ENCODE data around the gene TESK2. TPM values are rescaled to one million over a fixed set of nuclear protein-coding genes. Genes with fewer than 3 reads are reported as not detected.
"Not testable (repeated sequence)": the region's sequence is repeated elsewhere in the genome, so short reads cannot be mapped to it uniquely, and the experiment has no call there.

TESK2 gene
- total RNA-seq, 1 experiment from 2014 or later: 6.2 TPM

GRCh38 chr1:45365051-45365450, 125.9 kb downstream of the TESK2 start:
- H3K4me1 ChIP-seq: peaks cover 10% of the 10 kb centered on the region; the same call in 1 of the 2 replicates
- H3K4me3 ChIP-seq: no peak overlapping the region
- no peaks in the 10 kb centered on the region; the same call in 1 of the 2 replicates for H3K27me3 ChIP-seq
- no peaks in the 10 kb centered on the region for H3K36me3 ChIP-seq
- no peak overlapping the region for H3K27ac ChIP-seq
- DNase-seq: no peak
- H3K9me3 ChIP-seq (replicated peaks): no peaks in the 10 kb centered on the region

DNA sequence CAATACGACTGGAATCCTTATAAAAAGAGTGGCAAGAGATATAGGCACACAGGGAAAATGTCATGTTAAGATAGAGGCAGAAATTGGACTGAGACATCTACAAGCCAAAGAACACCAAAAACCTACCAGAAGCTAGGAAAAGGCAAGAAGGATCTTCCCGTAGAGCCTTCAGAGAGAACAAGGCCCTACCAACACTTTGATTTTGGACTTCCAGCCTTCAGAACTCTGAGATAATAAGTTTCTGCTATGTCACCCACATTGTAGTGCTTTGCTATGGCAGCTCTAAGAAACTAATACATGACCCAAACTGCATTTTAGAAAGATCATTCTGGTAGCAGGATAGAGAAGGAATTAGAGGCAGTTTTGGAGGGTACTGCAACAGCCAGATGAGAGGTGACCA, 126.7 kb downstream of the TESK2 start:
- no peaks in the 10 kb centered on the region for H3K36me3 ChIP-seq
- no peaks in the 10 kb centered on the region for H3K9me3 ChIP-seq (replicated peaks)
- H3K4me3 ChIP-seq: no peak overlapping the region
- DNase-seq: no peak
- no peak overlapping the region for H3K27ac ChIP-seq
- no peaks in the 10 kb centered on the region; the same call in 1 of the 2 replicates for H3K27me3 ChIP-seq
- peaks cover 10% of the 10 kb centered on the region; the same call in 1 of the 2 replicates for H3K4me1 ChIP-seq

DNA sequence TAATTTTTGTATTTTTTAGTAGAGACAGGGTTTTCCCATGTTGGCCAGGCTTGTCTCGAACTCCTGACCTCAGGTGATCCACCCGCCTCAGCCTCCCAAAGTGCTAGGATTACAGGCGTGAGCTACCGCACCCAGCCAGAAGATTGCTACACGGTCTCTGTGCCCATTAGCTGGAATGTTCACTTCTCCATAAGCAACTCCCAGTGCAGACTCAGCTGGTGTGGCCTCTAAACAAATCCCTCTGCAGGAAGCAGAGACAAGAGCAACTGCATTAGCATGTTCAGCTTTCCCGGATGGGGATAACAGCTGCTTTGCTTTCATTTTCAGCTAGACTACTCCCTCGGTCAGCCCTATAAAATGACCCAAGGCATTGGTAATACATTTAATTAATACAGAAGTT, 130.0 kb downstream of the TESK2 start:
- H3K27ac ChIP-seq; H3K36me3 ChIP-seq; H3K9me3 ChIP-seq (replicated peaks); H3K27me3 ChIP-seq: not testable (repeated sequence)
- Histone ChIP-seq H3K4me3 (peak overlapping the region; percentile 27), H3K4me1 (peaks cover 14% of the 10 kb centered on the region; the same call in 1 of the 2 replicates)
- DNase-seq: peak; percentile 81 to 88

GRCh38 chr1:45359882-45360513, 131.0 kb downstream of the TESK2 start:
- Histone ChIP-seq H3K27me3 (no peaks in the 10 kb centered on the region; the same call in 1 of the 2 replicates), H3K9me3 (replicated peaks) (no peaks in the 10 kb centered on the region), H3K36me3 (no peaks in the 10 kb centered on the region), H3K4me1 (peaks cover 23% of the 10 kb centered on the region), H3K4me3 (no peak overlapping the region), H3K27ac (no peak overlapping the region)
- peak; percentile 49 to 69 for DNase-seq

- H3K36me3 ChIP-seq: no peaks in the 10 kb centered on the region
- H3K9me3 ChIP-seq (replicated peaks): no peaks in the 10 kb centered on the region
- peak in 1 of 2 experiments; percentile 45 for DNase-seq
- no peak overlapping the region for H3K4me3 ChIP-seq
- peaks cover 18% of the 10 kb centered on the region for H3K4me1 ChIP-seq
- no peaks in the 10 kb centered on the region for H3K27me3 ChIP-seq
- no peak overlapping the region for H3K27ac ChIP-seq
Measured at GRCh38 chr1:45356186-45356585, 134.8 kb downstream of the TESK2 start.

DNA sequence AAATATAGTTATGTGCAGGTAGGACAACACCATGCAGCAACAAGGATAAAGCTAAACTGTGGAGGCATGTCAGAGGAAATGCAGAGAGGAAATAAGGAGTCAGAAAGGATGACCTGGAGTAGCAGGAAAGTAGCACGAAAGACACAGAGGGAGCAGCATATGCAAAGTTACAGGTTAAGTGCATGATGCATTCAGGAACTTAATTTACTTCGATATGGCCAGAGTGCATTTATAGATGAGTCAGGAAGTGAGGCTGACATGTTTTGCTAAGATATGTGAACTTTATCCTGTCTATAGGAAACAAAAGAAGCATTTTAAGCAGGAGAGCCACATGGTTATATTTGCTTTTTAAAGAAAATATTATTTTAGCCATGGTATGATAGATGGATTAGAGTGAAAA, 135.3 kb downstream of the TESK2 start:
- H3K27ac ChIP-seq: no peak overlapping the region
- H3K4me3 ChIP-seq: no peak overlapping the region
- no peaks in the 10 kb centered on the region for H3K9me3 ChIP-seq (replicated peaks)
- no peaks in the 10 kb centered on the region for H3K27me3 ChIP-seq
- H3K4me1 ChIP-seq: peaks cover 16% of the 10 kb centered on the region
- no peaks in the 10 kb centered on the region for H3K36me3 ChIP-seq
- DNase-seq: no peak

GRCh38 chr1:45354838-45355237, 136.1 kb downstream of the TESK2 start:
- Histone ChIP-seq H3K36me3 (no peaks in the 10 kb centered on the region), H3K27me3 (no peaks in the 10 kb centered on the region), H3K4me1 (peaks cover 12% of the 10 kb centered on the region), H3K27ac (no peak overlapping the region), H3K4me3 (no peak overlapping the region), H3K9me3 (replicated peaks) (no peaks in the 10 kb centered on the region)
- no peak for DNase-seq

GRCh38 chr1:45353685-45354084, 137.3 kb downstream of the TESK2 start:
- H3K9me3 ChIP-seq (replicated peaks): no peaks in the 10 kb centered on the region
- H3K27me3 ChIP-seq: no peaks in the 10 kb centered on the region
- H3K36me3 ChIP-seq: no peaks in the 10 kb centered on the region
- H3K4me1 ChIP-seq: peaks cover 12% of the 10 kb centered on the region
- H3K4me3 ChIP-seq: no peak overlapping the region
- H3K27ac ChIP-seq: no peak overlapping the region
- DNase-seq: no peak

DNA sequence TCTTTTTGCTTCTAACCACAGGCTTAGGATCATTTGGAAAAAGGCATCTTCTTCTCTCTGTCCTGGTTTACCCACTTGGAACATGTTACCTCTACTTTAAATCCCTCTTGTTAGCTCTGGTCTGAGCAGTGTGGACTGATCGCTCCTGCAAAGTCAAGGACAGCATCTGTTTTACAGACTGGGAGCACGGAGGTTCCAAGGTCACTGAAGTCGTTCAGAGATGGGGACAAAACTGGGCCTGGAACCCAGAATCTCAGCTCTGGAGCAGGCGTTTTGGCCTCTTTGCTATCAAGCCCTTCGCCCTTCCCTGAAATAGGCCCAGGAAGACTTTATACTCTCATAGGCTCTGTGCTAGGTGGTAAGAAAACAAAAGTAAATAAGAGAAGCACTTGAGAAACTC, 139.5 kb downstream of the TESK2 start:
- no peaks in the 10 kb centered on the region for H3K27me3 ChIP-seq
- DNase-seq: no peak

DNA sequence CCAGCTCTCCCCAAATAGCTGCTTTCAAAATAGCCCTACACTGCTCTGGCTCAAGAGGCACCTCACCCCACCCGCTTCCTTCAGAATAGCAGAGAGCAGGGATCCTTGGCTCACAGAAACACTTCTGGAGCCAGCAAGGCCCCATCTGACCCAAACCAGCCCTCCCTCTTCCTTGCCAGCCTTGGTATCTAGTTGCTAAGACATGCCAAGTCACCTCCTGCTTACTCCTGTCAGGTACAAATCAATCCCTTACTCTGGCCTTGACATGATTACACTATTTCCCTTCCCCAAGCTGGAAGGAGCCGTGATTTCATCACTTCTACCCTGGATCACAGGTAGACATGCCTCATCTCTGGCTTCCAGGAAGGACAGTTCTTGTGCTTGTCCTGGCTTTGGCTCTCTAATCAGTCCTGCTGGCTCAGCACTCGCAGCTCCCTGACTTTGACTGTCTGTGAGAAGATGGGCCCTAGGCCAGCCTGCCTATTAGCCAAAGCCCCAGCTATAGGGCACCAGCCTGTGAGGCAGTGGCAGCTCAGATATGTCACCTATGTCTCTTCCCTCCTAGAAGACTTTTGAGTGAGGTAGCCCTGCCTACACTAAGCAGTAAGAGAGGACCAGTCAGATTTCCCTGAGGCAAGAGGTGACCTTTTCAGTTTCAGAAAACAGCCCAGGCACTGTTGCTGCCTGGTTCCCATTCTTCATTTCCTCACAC, 141.8 kb downstream of the TESK2 start:
- DNase-seq: no peak
- Histone ChIP-seq H3K27ac (no peak overlapping the region), H3K4me1 (no peaks in the 10 kb centered on the region), H3K36me3 (peaks cover 9% of the 10 kb centered on the region), H3K9me3 (replicated peaks) (no peaks in the 10 kb centered on the region), H3K27me3 (no peaks in the 10 kb centered on the region), H3K4me3 (no peak overlapping the region)

More for the DNA sequence above, 139.5 kb downstream of the TESK2 start:
- Histone ChIP-seq H3K27ac (no peak overlapping the region), H3K4me3 (no peak overlapping the region), H3K36me3 (no peaks in the 10 kb centered on the region), H3K4me1 (peaks cover 12% of the 10 kb centered on the region), H3K9me3 (replicated peaks) (no peaks in the 10 kb centered on the region)

DNA sequence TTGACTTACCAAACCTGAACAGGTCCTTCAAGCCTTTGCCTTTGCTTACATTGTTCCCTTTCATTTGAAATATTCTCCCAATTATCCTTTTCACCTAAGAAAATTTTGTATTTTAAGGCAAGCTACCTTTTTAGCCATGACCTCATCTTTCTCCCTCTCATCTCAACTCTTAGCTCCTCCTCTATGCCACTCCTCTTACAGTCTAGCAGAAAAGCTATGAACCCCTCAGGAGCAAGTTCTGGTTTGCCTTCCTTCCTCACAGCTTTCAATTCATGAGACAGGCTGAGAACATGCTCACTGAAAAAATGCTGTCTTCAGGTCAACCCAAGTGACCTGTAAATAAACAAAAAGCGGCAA, 142.4 kb downstream of the TESK2 start:
- no peaks in the 10 kb centered on the region for H3K9me3 ChIP-seq (replicated peaks)
- peaks cover 15% of the 10 kb centered on the region for H3K36me3 ChIP-seq
- H3K27me3 ChIP-seq: no peaks in the 10 kb centered on the region
- DNase-seq: no peak
- H3K4me3 ChIP-seq: no peak overlapping the region
- H3K4me1 ChIP-seq: no peaks in the 10 kb centered on the region
- H3K27ac ChIP-seq: no peak overlapping the region

- no peak for DNase-seq
- H3K4me3 ChIP-seq: no peak overlapping the region
- H3K4me1 ChIP-seq: no peaks in the 10 kb centered on the region
- no peaks in the 10 kb centered on the region for H3K27me3 ChIP-seq
- H3K9me3 ChIP-seq (replicated peaks): no peaks in the 10 kb centered on the region
- peaks cover 20% of the 10 kb centered on the region for H3K36me3 ChIP-seq
- no peak overlapping the region for H3K27ac ChIP-seq
Measured at GRCh38 chr1:45348020-45348419, 142.9 kb downstream of the TESK2 start.

DNA sequence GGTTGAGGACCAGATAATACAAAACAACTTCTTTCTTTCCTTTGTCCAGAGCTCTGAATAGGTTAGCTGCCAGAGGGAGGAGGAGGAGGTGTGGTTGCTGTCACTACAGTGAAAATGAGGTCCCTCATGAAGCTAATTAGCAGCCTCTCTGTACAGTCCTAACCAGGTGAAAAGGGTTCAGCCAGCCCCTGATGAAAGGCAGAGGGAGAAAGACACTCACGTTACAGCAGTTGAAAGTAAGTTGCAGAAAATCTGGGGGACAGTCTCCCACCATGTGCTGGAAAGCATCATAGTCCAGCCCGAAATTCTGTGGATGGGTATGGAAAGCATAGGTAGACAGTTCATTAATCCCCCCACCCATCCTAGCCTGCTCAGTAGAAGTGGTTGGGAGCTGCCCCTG, 144.5 kb downstream of the TESK2 start:
- Histone ChIP-seq H3K36me3 (peaks cover 34% of the 10 kb centered on the region), H3K4me1 (no peaks in the 10 kb centered on the region), H3K9me3 (replicated peaks) (no peaks in the 10 kb centered on the region), H3K27me3 (no peaks in the 10 kb centered on the region), H3K4me3 (no peak overlapping the region), H3K27ac (no peak overlapping the region)
- no peak for DNase-seq

GRCh38 chr1:45345014-45345413, 145.9 kb downstream of the TESK2 start:
- Histone ChIP-seq H3K4me3 (no peak overlapping the region), H3K27me3 (no peaks in the 10 kb centered on the region), H3K27ac (no peak overlapping the region), H3K4me1 (no peaks in the 10 kb centered on the region; the same call in 1 of the 2 replicates), H3K9me3 (replicated peaks) (no peaks in the 10 kb centered on the region), H3K36me3 (peaks cover 34% of the 10 kb centered on the region)
- no peak for DNase-seq

- no peak for DNase-seq
- Histone ChIP-seq H3K27ac (no peak overlapping the region), H3K36me3 (peaks cover 34% of the 10 kb centered on the region)
Measured at GRCh38 chr1:45344499-45344898, 146.5 kb downstream of the TESK2 start.

More at GRCh38 chr1:45344499-45344898, 146.5 kb downstream of the TESK2 start:
- H3K9me3 ChIP-seq (replicated peaks): no peaks in the 10 kb centered on the region
- H3K4me3 ChIP-seq: no peak overlapping the region
- H3K27me3 ChIP-seq: no peaks in the 10 kb centered on the region
- H3K4me1 ChIP-seq: no peaks in the 10 kb centered on the region; the same call in 1 of the 2 replicates

All from SJCRH30 (cell line).